Left colon (tissue), 2 donors: ENCODE data around the gene TCIRG1. TPM values are rescaled to one million over a fixed set of nuclear protein-coding genes. Genes with fewer than 3 reads are reported as not detected.
"Not testable (repeated sequence)": the region's sequence is repeated elsewhere in the genome, so short reads cannot be mapped to it uniquely, and the experiment has no call there.

Source experiments
- ATAC-seq: fragments of 200-7000 bp; cut with Tn5 transposase; one replicate; pipeline ENCODE4 v1.9.1; 2020; ENCODE audit warnings: mild to moderate bottlenecking, moderate library complexity
- DNase-seq, 2 donors: peaks; one replicate each; pipeline ENCODE4 v3.0.0-alpha.2; 2020
- intact Hi-C, 2 donors: fragments of 100-400 bp; cut with DNase I in 1 of 2; cut with micrococcal nuclease in 1 of 2; formaldehyde crosslinking; loops; one replicate each; pipeline versions ENCODE4 v1.11.2 to v1.14.0; 2022; cut with DNase I, micrococcal nuclease
- long read RNA-seq: library from polyadenylated mRNA; unstranded; transcript quantifications from one replicate; pipeline ENCODE4 v2.0.0, GENCODE V29; 2021
- total RNA-seq, 2 donors: library from RNA; stranded (reverse); fragmentation: NEBNext Ultra II Directional; extraction: Animal tissue kit (Norgen Biotek cat#: 25700); gene quantifications; one replicate each; pipeline ENCODE4 v1.2.1, GENCODE V29; 2021
- donor health status: DM: no; HTN: no; CAD: no.
- donor health status: DM: yes; HTN: yes; CAD: no.

Gene TCIRG1
- total RNA-seq, result 100 to 1,000 TPM; 140 to 156 TPM
- long read RNA-seq, transcript TCIRG1-213 (15 exons, 2,457 nt), result minor isoform, 14 of 197 reads
- long read RNA-seq, transcript TCIRG1-201 (20 exons, 2,677 nt), result major isoform, 54 of 197 reads
- long read RNA-seq, partial matches to known transcripts, result 78 of 197 reads
- long read RNA-seq, other reads (novel, unspliced or antisense), result 48 of 197 reads

DNA sequence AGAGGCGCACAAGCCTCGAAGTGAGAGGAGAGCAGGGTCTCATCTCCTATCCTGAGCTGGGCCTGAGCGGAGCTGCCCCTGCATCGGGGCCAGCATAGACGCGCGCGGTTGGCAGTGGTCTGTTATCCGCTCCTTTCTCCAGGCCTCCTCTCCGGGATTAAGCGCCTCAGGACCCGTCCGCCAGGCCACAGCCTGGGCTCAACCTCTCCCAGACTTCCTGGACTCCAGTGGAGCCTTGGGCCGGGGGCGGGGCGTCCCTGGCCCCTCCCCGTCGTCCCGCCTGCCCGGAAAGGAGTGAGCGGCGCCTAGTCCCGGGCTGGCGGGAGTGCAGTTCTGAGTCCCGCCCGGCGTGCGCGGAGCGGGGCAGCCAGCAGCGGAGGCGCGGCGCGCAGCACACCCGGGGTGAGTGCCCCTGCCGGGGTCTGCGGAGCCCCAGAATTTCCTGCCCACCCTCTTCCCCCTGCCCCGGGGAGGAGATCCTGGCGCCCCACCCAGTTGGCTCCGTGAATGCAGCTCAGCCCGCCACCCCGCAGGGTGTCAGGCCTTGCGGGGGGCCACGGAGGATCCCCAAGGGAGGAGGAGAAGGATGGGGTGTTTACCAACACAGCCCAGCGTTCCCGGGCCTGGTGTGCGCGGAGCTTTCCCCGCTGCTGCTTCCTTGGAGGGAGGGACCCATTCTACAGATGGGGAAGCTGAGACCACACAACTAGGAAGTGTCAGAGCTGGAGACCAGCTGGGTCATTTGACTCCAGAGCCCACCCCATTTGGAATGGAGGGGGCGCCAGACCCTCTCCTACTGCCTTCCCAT, at the start of gene TCIRG1:
Gene TCIRG1 (plus strand): TSS at position 308 of the 808 bp plus-strand sequence. CDS start 2,247 bp downstream, outside the sequence.
- ATAC-seq (peak; percentile 84), DNase-seq (peak; percentile 90)
- intact Hi-C loops, result no loop called here

DNA sequence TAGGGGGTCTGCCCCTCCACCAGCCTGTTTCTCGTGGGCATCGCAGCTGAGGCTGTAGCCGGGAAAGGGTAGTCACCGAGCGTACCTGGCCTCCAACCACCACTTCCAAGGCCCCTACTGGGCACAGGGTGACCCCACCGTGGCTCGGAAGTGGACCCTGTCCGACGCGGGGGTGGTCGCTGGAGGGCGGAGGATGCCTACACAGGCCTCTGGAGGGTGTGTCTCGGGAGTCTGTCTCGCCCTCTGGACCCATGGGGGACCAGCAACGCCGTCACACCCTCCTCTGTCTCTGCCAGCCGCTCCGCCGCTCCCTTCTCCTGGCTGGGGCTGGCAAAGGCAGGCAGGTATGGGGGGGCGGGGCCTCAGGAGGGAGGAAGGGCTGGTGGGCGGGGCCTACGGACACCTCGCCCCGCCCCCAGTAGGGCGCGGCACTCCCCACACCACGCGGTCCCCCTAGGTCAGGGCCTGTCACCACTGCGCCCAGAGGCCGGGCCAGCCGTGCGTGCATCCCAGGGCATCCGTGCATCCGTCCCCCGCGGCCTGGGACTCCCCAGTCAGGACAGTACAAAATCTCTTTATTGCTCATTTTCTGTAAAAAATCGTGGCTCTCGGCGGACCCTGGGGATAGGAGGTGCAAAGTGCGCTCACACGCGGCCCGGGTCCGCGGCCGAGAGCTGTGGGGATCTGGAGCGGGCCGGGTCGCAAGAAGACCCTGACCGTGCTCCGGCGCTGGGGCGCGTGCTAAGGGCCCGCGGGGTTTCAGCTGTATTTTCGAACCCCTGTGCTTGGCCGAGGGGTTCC, 48.1 kb upstream of the TCIRG1 start:
- ATAC-seq (peak; percentile 82), DNase-seq (peak in 1 of 2 donors; percentile 32)
- intact Hi-C loops, result not testable (repeated sequence)

- ATAC-seq, intact Hi-C loops, DNase-seq: not testable (repeated sequence)
Observed at GRCh38 chr11:67991347-67992121, 47.3 kb upstream of the TCIRG1 start.

DNA sequence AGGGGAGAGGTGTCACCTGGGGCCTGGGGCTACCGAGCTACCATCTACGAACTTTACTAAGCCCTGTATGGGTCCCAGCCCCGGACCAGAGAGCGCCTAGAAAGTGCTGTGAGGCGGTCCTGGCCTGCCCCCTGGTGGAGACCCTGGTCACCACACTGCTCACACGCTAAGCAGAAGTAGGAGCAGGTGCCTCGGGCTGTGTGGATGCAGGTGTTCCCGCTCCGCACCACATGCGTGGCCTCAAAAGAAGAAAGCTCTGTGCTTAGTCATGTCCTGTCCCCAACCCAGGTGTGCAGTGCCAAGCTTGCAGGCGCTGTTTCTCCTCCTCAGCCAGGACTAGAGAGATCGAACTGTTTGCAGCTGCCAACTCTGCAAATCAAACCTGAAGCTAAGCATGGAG, 45.0 kb upstream of the TCIRG1 start:
- DNase-seq, result peak; percentile 49 to 56
- ATAC-seq, intact Hi-C loops: not testable (repeated sequence)

DNA sequence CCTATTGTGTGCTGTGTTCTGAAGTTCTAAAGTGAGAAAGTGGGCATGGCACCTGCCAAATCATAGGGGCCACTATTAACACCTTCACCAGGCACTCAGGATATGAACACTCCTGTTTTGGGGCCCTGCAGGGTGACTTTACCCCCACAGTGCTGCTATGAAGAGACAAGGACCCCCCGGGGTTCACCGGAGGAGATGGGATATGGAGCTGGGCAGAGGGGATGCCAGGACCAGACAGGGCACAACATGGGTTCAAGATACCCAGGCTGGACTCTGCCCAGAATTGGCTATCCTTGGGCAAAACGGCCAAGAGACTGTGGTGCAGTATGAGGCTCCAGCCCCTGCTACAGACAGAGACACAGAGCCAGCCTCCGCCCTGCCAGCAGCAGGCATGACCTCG, 44.4 kb upstream of the TCIRG1 start:
- intact Hi-C loops, DNase-seq: not testable (repeated sequence)

GRCh38 chr11:67995129-67995528, 43.7 kb upstream of the TCIRG1 start:
- intact Hi-C loops, ATAC-seq, DNase-seq: not testable (repeated sequence)

More for the DNA sequence above, 44.4 kb upstream of the TCIRG1 start:
- not testable (repeated sequence) for ATAC-seq

DNA sequence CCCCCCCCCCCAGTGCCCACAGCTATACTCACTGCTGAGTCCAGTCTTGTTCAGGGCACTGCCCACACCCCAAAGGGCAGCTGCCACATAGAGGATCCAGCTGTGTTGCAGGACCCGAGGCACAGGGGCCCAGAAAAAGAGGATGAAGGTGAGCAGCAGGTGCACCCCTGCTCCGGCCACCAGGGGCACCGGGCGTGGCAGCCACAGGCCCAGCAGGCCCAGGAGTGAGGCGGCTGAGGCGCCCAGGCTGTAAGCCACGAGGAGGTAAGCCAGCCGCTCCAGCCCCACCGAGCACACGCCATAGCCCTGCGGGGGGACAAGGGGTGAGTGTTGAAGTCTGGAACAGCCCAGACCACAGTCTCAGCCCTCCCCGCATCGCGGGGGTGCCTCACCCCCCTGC, 43.2 kb upstream of the TCIRG1 start:
- not testable (repeated sequence) for DNase-seq

DNA sequence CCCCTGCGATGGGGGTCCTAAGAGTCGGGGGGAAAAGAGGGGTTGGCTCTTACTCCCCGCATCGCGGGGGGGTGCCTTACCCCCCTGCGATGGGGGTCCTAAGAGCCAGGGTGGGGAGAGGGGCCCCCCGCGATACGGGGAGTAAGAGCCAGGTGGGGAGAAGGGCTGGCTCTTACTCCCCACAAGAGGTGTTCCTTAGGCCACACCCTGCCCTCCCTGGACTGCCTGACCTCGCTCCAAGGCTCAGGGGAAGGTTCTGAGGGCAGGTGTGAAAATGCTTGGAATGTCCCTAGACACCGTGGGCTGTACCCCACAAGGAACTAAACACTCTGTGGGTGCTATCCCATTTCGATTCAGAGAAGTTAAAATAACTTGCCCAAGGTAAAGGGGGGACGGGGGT, 42.8 kb upstream of the TCIRG1 start:
- DNase-seq, result no peak
- ATAC-seq, result no peak
- intact Hi-C loops, result no loop called here

More for the DNA sequence above, 43.2 kb upstream of the TCIRG1 start:
- intact Hi-C loops, ATAC-seq: not testable (repeated sequence)

DNA sequence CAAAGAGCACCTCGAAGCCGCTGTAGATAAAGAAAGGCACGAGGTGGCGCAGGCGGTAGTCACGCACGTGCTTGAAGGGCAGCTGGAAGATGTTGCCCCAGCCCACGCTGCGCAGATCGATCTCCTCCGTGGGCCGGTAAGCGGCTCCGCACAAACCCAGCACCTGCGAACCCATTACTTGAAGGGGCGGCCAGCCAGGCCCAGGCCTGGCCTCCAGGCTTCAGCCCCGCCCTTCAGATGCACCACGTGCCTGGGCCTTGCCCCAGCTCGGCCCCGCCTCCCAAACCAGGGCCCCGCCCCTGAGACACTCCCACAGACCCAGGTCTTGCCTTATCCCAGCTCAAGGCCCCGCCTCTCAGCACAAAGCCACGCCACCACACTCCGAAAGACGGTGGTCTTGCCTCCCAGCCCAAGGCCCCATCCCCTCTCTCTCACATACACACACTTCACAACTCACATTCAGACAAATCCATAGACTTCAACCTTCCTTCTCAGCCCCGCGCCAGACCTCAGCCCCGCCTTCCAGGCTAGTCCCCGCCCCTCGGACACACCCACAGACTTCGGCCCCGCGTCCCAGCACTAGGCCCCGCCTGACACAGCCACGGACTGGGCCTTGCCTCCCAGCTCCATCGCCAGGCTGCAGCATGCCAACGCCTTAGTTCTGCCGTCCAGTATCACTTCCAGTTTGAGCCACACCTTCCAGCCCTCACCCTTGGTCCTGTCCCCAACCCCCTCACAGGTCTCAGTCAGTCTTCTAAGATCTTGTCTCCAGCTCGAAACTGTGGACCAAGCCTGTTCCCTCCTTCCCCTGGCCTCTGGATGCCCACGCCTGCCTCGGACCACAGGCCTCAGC, 42.0 kb upstream of the TCIRG1 start:
- intact Hi-C loops, result no loop called here
- ATAC-seq, result peak; percentile 93
- peak; percentile 86 to 94 for DNase-seq

DNA sequence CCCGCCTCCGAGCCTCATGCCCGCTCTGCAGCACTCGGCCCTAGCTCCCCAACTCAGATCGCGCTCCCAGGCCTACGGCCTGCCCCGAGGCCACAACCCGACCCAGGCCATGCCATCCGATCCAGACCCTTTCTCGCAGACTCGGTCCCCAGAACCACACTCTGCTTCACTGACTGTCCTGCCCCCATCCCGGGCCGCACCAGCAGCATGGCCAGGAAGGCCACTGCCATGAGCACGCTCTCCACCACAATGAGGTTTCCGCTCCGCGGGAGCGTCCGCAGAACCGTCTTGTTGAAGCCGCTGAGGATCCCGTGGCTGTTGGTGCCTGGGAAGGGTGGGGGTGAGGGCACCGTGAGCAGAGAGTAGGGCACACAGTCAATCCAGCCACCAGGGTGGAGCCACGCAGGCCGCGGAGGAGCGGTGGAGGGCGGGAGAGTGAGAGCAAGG, 41.3 kb upstream of the TCIRG1 start:
- ATAC-seq (peak; percentile 50), DNase-seq (peak in 1 of 2 donors; percentile 61)
- intact Hi-C loops, result no loop called here

DNA sequence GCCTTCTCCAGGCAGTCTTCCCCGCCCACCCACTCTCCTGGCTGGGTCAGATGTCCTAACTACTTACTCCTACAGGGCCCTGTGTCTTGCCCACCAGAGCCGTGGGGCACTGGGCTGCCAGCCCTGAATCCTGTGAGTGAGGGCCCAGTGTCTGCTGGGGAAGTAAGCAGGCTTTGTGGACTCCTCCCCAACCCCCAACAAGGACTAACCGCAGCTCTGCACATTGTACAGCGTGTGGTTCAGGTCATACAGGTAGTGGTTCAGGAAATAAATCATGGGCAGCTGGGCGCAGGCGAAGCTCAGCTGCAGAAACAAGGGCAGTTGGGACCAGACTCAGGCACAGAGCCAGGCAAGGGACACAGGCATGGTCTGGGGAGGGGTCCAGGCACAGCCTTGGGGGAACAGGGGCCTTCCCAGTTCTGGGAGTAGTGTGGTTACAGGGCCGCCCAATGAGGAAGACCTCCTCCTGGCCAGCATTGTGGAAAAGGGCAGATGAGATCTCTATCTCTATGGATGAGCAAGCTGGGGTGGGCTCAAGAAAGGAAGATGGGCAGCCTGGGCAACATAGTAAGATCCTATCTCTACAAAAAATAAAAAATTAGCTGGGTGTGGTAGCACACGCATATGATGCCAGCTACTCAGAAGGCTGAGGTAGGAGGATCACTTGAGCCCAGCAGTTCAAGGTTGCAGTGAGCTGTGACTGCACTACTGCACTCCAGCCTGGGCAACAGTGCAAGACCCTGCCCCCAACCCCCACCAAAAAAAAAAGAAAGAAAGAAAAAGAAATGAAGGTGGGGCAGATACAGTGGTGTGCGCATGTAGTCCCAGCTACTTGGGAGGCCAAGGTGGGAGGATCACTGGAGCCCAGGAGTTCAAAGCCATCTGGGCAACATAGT, 40.4 kb upstream of the TCIRG1 start:
- intact Hi-C loops, result no loop called here
- DNase-seq (no peak), ATAC-seq (no peak)

- no peak for ATAC-seq
- intact Hi-C loops, result no loop called here
- no peak for DNase-seq
Observed at GRCh38 chr11:67999201-67999629, 39.6 kb upstream of the TCIRG1 start.

- no peak for DNase-seq
- ATAC-seq, result no peak
- intact Hi-C loops, result no loop called here
Observed at GRCh38 chr11:67999704-68000103, 39.1 kb upstream of the TCIRG1 start.

- ATAC-seq (no peak), DNase-seq (no peak)
- intact Hi-C loops, result no loop called here
Observed at GRCh38 chr11:68002575-68002937, 36.3 kb upstream of the TCIRG1 start.

DNA sequence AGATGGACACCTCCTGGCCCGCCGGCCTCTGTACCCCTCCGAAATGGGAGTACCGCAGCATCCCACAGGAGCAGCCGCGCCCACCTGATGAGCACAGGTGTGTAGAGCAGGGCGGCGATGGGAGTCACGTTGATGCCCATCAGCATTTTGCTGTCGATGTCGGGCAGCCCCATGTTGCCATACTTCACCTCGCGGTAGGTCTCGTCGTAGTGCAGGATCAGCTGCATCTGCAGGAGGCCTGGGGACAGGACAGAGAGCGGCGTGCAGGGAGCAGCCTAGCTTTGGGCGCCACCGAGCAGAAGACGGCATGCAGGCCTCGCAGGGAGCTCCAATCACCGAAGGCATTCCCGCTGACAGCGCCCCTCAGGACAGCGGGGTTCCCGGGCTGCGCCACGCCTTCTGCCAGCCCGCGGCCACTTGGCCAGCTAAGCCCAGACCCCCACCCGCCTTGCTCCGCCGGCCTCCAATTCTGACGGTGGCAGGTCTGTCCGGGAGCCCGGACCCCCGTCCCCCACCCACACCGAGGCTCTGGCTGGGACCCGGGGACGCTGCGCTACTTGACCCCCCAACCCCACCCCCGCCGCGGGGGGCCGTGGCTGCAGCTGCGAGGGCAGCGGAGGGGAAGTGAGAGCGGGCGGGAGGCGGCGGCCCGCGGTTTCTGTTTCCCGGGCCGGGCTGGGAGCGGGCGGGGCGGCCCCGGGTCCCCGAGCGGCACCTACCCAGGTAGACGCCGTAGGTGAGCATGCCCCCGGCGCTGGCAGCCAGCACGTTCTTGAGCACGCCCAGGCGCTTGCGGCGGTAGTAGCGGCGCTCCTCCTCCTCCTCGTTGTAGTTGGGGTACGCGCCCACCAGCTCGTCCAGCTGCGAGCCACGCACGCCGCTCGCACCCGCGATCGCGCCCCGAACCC, 35.6 kb upstream of the TCIRG1 start:
- intact Hi-C loops, result no loop called here
- ATAC-seq, result peak; percentile 68

More for the DNA sequence above, 35.6 kb upstream of the TCIRG1 start:
- DNase-seq, result peak in 1 of 2 donors; percentile 81
